A172 (cell line): ENCODE data around the gene METTL8. TPM values are rescaled to one million over a fixed set of nuclear protein-coding genes. Genes with fewer than 3 reads are reported as not detected.

Experiments
- total RNA-seq: library from RNA; depleted of rRNA; stranded (reverse); fragments of >200 nt; shearing (Covaris generic); gene quantifications from 2 replicates; pipeline ENCODE4 v1.2.3, GENCODE V29; 2014; rRNA removed

METTL8 gene
- total RNA-seq, 1 experiment from 2014 or later: 79.1 TPM

Other genes with a start within 250 kb of the METTL8 start
- gene DCAF17, start 236 bp upstream of the METTL8 start, total RNA-seq: 27.8 and 35.5 TPM in 2 replicates
- 159 and 186 TPM in 2 replicates for gene CYBRD1, start 88.5 kb upstream of the METTL8 start, total RNA-seq